ENCODE measurements around the gene SCNN1B.
"Not testable (repeated sequence)": the region's sequence is repeated elsewhere in the genome, so short reads cannot be mapped to it uniquely, and the experiment has no call there.

SCNN1B gene

DNA sequence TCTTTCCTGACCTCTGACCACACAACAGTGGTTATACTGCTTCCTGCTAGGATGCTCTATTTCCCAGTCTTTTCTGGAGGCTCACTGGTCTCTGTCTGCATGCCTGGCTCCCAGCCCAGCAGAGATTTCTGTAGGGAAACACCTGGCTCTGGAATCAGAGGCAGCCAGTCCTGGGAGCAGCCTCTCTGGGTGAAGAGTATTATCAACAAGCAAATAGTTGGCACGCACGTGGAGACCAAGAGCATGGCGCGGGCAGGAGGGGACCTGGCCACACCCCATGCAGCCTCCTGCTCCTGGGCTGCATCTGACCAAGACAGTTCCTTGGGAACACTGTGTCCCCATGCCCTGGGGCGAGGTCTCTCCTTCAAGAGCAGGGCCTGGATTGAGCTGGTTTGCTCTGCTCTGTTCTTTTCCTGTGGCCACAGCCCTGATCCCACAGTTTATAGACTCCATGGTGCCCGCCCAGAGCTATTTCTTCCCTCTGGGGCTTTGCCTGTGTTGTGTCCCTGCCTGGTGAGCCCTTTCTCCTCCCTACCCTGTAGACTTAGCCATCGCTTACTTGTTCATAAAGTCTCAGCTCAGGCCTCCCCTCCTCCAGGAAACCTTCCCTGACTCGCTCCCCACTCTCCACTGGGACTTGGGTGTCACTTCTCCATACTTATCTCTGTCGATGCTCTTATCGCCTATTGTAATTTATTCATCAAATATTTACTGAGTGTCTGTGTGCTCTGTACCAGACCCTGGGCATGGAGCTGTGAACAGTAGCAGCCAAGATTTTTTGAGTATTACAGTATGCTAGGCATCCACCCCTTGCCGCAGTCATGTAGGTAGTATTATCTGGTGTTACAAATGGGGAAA lies 60.6 kb downstream of the SCNN1B start:
- no peak for DNase-seq
- no peaks in the 10 kb centered on the region for H3K36me3 Mint-ChIP-seq (ENCODE audit: low read depth)
- no peaks in the 10 kb centered on the region for H3K9me3 Mint-ChIP-seq
- H3K27ac Mint-ChIP-seq: peak overlapping the region; percentile 9
- H3K4me1 Mint-ChIP-seq: peaks cover 10% of the 10 kb centered on the region
- TF ChIP-seq CTCF (IDR thresholded peaks at IDR 0.05): no peak
- H3K4me3 Mint-ChIP-seq: no peak overlapping the region
- H3K27me3 Mint-ChIP-seq (ENCODE audit: low read depth, poor library complexity): peaks cover 14% of the 10 kb centered on the region

- H3K27me3 Mint-ChIP-seq (ENCODE audit: low read depth, poor library complexity): peaks cover 25% of the 10 kb centered on the region
- H3K27ac Mint-ChIP-seq: peak overlapping the region; percentile 88
- no peaks in the 10 kb centered on the region for H3K36me3 Mint-ChIP-seq (ENCODE audit: low read depth)
- TF ChIP-seq CTCF (IDR thresholded peaks at IDR 0.05): no peak
- H3K9me3 Mint-ChIP-seq: no peaks in the 10 kb centered on the region
- H3K4me3 Mint-ChIP-seq: no peak overlapping the region
- H3K4me1 Mint-ChIP-seq: peaks cover 10% of the 10 kb centered on the region
- no peak for DNase-seq
Observed at GRCh38 chr16:23365602-23366240, 63.6 kb downstream of the SCNN1B start.

DNA sequence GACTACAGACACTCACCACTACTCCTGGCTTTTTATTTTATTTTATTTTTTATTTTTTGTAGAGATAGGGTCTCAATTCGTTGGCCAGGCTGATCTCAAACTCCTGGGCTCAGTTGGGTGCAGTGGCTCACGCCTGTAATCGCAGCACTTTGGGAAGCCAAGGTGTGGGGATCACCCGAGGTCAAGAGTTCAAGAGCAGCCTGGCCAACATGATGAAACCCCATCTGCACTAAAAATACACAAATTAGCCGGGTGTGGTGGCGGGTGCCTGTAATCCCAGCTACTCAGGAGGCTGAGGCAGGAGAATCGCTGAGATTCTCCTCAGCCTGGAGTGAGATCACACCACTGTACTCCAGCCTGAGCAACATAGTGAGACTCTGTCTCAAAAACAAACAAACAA lies 64.2 kb downstream of the SCNN1B start:
- not testable (repeated sequence) for H3K27ac Mint-ChIP-seq; DNase-seq; H3K36me3 Mint-ChIP-seq (ENCODE audit: low read depth); H3K4me3 Mint-ChIP-seq; H3K9me3 Mint-ChIP-seq
- peaks cover 28% of the 10 kb centered on the region for H3K27me3 Mint-ChIP-seq (ENCODE audit: low read depth, poor library complexity)
- H3K4me1 Mint-ChIP-seq: peaks cover 10% of the 10 kb centered on the region

DNA sequence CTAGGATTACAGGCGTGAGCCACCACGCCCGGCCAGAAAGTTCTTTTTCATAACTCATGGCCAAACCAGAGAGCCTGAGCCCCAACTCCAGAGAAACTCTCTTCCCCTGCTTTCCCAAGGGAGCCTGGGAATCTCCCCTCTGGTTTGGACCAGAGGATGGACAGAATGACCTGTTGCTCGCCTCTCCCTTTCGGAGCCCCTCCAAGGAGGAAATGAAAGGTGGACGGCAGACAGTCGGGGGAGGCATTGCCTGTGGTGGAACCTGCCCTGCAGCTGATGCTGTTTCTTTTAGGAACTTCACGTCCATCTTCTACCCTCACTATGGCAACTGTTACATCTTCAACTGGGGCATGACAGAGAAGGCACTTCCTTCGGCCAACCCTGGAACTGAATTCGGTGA lies 65.5 kb downstream of the SCNN1B start:
- Mint-ChIP-seq H3K27me3 (ENCODE audit: low read depth, poor library complexity) (peaks cover 28% of the 10 kb centered on the region), H3K36me3 (ENCODE audit: low read depth) (no peaks in the 10 kb centered on the region), H3K27ac (no peak overlapping the region), H3K4me3 (no peak overlapping the region), H3K9me3 (no peaks in the 10 kb centered on the region), H3K4me1 (peaks cover 10% of the 10 kb centered on the region)
- no peak for DNase-seq
- TF ChIP-seq CTCF (IDR thresholded peaks at IDR 0.05): no peak

DNA sequence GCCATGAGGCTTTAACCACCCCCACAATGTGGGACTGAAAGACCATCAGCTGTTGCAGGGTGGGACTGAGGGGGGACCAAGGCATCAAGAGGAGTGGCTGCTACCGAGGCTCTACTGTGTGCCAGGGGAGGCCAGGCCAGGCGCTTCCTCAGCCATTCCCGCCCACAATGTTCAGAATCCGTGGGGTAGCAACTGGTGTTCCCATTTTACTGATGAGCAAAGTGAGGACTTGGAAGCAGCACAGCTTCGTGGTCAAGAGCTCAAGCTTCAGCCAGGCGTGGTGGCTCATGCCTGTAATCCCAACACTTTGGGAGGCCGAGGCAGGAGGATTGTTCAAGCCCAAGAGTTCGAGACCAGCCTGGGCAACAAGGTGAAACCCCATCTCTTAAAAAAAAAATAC lies 65.9 kb downstream of the SCNN1B start:
- no peak for TF ChIP-seq CTCF (IDR thresholded peaks at IDR 0.05)
- no peak for DNase-seq
- Mint-ChIP-seq H3K4me1 (peaks cover 10% of the 10 kb centered on the region), H3K9me3 (no peaks in the 10 kb centered on the region), H3K27me3 (ENCODE audit: low read depth, poor library complexity) (peaks cover 28% of the 10 kb centered on the region), H3K27ac (no peak overlapping the region), H3K4me3 (no peak overlapping the region), H3K36me3 (ENCODE audit: low read depth) (no peaks in the 10 kb centered on the region)

DNA sequence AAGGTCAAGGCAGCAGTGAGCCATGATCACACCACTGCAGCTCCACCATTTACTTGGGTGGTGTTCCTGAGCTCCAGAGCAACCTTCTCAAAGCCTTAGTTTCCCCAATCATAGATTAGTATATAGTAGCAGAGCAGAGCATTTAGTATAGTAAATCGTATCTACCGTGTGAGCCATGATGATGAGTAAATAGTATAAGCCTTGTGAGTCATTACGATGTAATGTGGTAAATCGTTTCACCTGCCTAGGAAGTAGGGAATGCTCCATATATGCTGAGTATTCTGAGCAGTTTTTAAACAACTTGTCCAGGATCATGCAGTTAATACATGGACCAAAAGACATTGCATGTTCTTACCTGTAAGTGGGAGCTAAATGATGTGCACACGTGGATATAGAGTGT lies 66.4 kb downstream of the SCNN1B start:
- no peak for TF ChIP-seq CTCF (IDR thresholded peaks at IDR 0.05)
- Mint-ChIP-seq H3K4me1 (peaks cover 10% of the 10 kb centered on the region), H3K9me3 (no peaks in the 10 kb centered on the region), H3K36me3 (ENCODE audit: low read depth) (no peaks in the 10 kb centered on the region), H3K27ac (no peak overlapping the region), H3K27me3 (ENCODE audit: low read depth, poor library complexity) (peaks cover 28% of the 10 kb centered on the region), H3K4me3 (no peak overlapping the region)
- DNase-seq: no peak
